ENCODE data around the gene NR2E1.

- TF ChIP-seq CTCF (IDR thresholded peaks at IDR 0.05; ENCODE audit: insufficient read depth, low read depth, low read length) (no peak), EZH2 (IDR thresholded peaks at IDR 0.05; ENCODE audit: insufficient read depth, low read length) (no peak)
Observed at GRCh38 chr6:108164543-108164814, 1.3 kb upstream of the NR2E1 start.
